SU-DHL-6 (cell line): ENCODE measurements around the gene LIPE.

ENCODE experiments used
- H2AFZ ChIP-seq: fragments of 200-600 bp; sonication (generic); 2 replicates; pipeline ENCODE4 v1.6.1; 2014; ENCODE audit warnings: low read depth, mild to moderate bottlenecking, moderate library complexity, mixed read lengths, antibody characterized with exemption, low read length; ENCODE audit not compliant: severe bottlenecking
- H3F3A ChIP-seq: fragments of 200-600 bp; shearing (Covaris generic); 2 replicates; pipeline ENCODE4 v1.6.0; 2016; ENCODE audit warnings: antibody characterized with exemption, mild to moderate bottlenecking; ENCODE audit not compliant: insufficient read depth
- H3K27ac ChIP-seq: fragments of 200-600 bp; sonication (generic); 2 replicates; pipeline ENCODE4 v1.5.1; 2016; ENCODE audit warnings: low read depth, mild to moderate bottlenecking, low read length, moderate library complexity, mixed read lengths
- H3K27me3 ChIP-seq: fragments of 200-600 bp; sonication (generic), shearing (Covaris generic); 2 replicates; pipeline ENCODE4 v1.6.0; 2014; ENCODE audit warnings: mild to moderate bottlenecking, low read length
- H3K36me3 ChIP-seq: fragments of 200-600 bp; sonication (generic); 2 replicates; pipeline ENCODE4 v1.6.1; 2014; ENCODE audit warnings: mild to moderate bottlenecking, low read length, mixed read lengths
- H3K4me2 ChIP-seq: fragments of 300-600, 200-600 bp; shearing (Covaris generic), sonication (generic); 2 replicates; pipeline ENCODE4 v1.6.0; 2014; ENCODE audit warnings: low read length, low read depth, mild to moderate bottlenecking; ENCODE audit not compliant: poor library complexity, severe bottlenecking
- H3K4me3 ChIP-seq: fragments of 200-600 bp; sonication (generic); 2 replicates; pipeline ENCODE4 v1.5.1; 2014; ENCODE audit warnings: antibody characterized with exemption, low read length, mild to moderate bottlenecking, mixed read lengths; ENCODE audit not compliant: insufficient read depth, poor library complexity, severe bottlenecking
- H3K79me2 ChIP-seq: fragments of 200-600 bp; sonication (generic); 2 replicates; pipeline ENCODE4 v1.6.1; 2014; ENCODE audit warnings: mild to moderate bottlenecking, low read length, moderate library complexity; ENCODE audit not compliant: insufficient read depth
- H3K9ac ChIP-seq: fragments of 200-600 bp; sonication (generic); 2 replicates; pipeline ENCODE4 v1.7.0; 2014; ENCODE audit warnings: mild to moderate bottlenecking, low read length
- H3K9me2 ChIP-seq: fragments of 200-600 bp; sonication (generic); replicated peaks from 2 replicates; pipeline ENCODE4 v1.6.1; 2014; ENCODE audit warnings: low read length; ENCODE audit not compliant: insufficient read depth
- H3K9me3 ChIP-seq: fragments of 200-600 bp; sonication (generic); 2 replicates; pipeline ENCODE4 v1.6.1; 2014; ENCODE audit warnings: low read length, mixed read lengths; ENCODE audit not compliant: insufficient read depth
- H4K20me1 ChIP-seq: fragments of 200-600 bp; sonication (generic); 2 replicates; pipeline ENCODE4 v1.6.1; 2014; ENCODE audit warnings: low read depth, mild to moderate bottlenecking, antibody characterized with exemption, low read length, moderate library complexity, mixed read lengths
- CTCF ChIP-seq: fragments of 200-600 bp; sonication (generic); IDR thresholded peaks from one replicate; pipeline ENCODE4 v1.5.1; 2017; ENCODE audit warnings: antibody characterized with exemption, mild to moderate bottlenecking, low read length, moderate library complexity; ENCODE audit not compliant: insufficient read depth, poor library complexity, severe bottlenecking
- EZH2phosphoT487 ChIP-seq: fragments of 200-600 bp; sonication (generic), shearing (Covaris generic); conservative IDR thresholded peaks from 2 replicates; pipeline ENCODE4 v1.6.1; 2018; ENCODE audit warnings: mild to moderate bottlenecking, antibody characterized with exemption, low read length, moderate library complexity, mixed read lengths

The LIPE gene

GRCh38 chr19:42436006-42436405 lies 8.8 kb upstream of the LIPE start:
- H2AFZ ChIP-seq: no peak overlapping the region
- H3K4me2 ChIP-seq: no peak overlapping the region
- no peak overlapping the region for H3K4me3 ChIP-seq
- H3K9me2 ChIP-seq: no peaks in the 10 kb centered on the region
- no peak overlapping the region for H3K9ac ChIP-seq
- H3K9me3 ChIP-seq: no peaks in the 10 kb centered on the region
- H3F3A ChIP-seq: no peaks in the 10 kb centered on the region
- no peaks in the 10 kb centered on the region for H3K36me3 ChIP-seq
- H3K27ac ChIP-seq: no peak overlapping the region
- TF ChIP-seq CTCF: no peak
- TF ChIP-seq EZH2phosphoT487: no peak
- no peaks in the 10 kb centered on the region for H4K20me1 ChIP-seq
- H3K79me2 ChIP-seq: no peaks in the 10 kb centered on the region
- no peaks in the 10 kb centered on the region for H3K27me3 ChIP-seq

GRCh38 chr19:42435316-42435715 lies 8.1 kb upstream of the LIPE start:
- Histone ChIP-seq H3K9ac (no peak overlapping the region), H3K9me2 (no peaks in the 10 kb centered on the region), H3K36me3 (no peaks in the 10 kb centered on the region), H3K4me2 (no peak overlapping the region), H3K27me3 (no peaks in the 10 kb centered on the region), H3K79me2 (no peaks in the 10 kb centered on the region), H3K9me3 (no peaks in the 10 kb centered on the region), H4K20me1 (no peaks in the 10 kb centered on the region), H3K27ac (no peak overlapping the region), H2AFZ (no peak overlapping the region), H3K4me3 (no peak overlapping the region), H3F3A (no peaks in the 10 kb centered on the region)
- TF ChIP-seq EZH2phosphoT487 (no peak), CTCF (no peak)

- H3K27me3 ChIP-seq: no peaks in the 10 kb centered on the region
- no peak overlapping the region for H2AFZ ChIP-seq
- no peak for TF ChIP-seq EZH2phosphoT487
- TF ChIP-seq CTCF: peak; percentile 84
- no peak overlapping the region for H3K27ac ChIP-seq
- H3K36me3 ChIP-seq: no peaks in the 10 kb centered on the region
- H3K4me3 ChIP-seq: no peak overlapping the region
- no peaks in the 10 kb centered on the region for H4K20me1 ChIP-seq
- no peak overlapping the region for H3K4me2 ChIP-seq
- no peaks in the 10 kb centered on the region for H3K79me2 ChIP-seq
- no peak overlapping the region for H3K9ac ChIP-seq
- no peaks in the 10 kb centered on the region for H3K9me3 ChIP-seq
- no peaks in the 10 kb centered on the region for H3K9me2 ChIP-seq
- no peaks in the 10 kb centered on the region for H3F3A ChIP-seq
These were observed 6.5 kb upstream of the LIPE start for GRCh38 chr19:42433503-42434260.
